Stimulated activated CD4-positive, alpha-beta T cell treated with anti-CD3 and anti-CD28 coated beads, Interleukin-12 subunit alpha, Interleukin-12 subunit beta, amount 100 ng/mL, for 24 hours (primary cell): ENCODE data around the gene FBXO28.

Experiments used
- DNase-seq, 2 experiments: peaks; one replicate each; pipeline ENCODE4 v3.0.0-alpha.2; 2020; ENCODE audit warnings: low read depth in 2 of 2

FBXO28 gene

GRCh38 chr1:224157316-224157715 lies 43.4 kb downstream of the FBXO28 start:
- DNase-seq, result no peak

GRCh38 chr1:224159541-224159940 lies 45.6 kb downstream of the FBXO28 start:
- no peak for DNase-seq

DNA sequence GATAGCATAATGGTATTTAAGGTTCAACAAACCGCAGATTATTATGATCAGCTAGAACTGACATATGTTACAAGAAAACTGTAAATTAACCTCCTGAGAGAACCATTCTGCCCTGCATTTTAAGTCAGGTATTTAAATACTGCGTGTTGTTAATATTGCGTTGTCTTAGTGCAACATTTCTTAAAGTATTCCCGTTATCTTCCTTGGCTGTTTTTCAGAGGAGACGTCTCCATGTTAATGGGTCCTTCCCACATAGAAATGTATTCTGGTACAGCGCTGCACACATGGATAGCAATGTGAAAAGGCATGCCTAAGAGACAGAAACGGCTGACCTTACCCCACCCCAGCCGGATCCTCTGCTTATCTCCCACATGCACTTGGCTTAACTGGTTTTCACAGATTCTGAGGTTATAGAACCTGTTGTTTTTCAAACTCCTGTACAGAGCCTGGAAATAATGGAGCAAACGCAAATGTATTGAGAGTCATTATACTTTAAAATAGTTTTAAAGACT lies 46.3 kb downstream of the FBXO28 start:
- DNase-seq, result no peak

GRCh38 chr1:224162768-224163167 lies 48.9 kb downstream of the FBXO28 start:
- no peak for DNase-seq

GRCh38 chr1:224163311-224163710 lies 49.4 kb downstream of the FBXO28 start:
- no peak for DNase-seq

DNA sequence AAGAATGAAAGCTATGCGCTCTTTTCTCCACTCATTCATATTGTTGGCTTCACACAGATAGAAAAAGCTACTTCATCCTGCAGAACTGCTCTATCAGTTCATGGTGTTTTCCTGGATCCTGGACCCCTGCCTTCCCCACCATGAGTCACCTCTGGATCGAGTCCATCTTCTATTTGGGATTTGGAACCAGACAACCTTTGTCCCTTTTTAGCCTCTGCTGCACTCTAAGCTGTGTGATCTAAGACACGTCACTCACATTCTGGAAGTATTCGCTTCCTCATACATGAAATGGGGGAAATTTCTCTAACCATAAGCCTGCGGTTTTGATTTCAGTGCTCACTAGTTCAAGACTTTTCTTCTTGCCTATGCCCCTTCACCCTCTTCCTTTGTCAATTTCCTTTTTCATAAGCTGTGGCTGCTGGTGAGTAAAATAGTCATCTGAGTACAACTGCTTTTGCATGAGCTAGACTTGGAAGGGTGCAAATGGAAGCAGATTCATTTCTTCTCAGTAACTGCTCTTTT lies 55.0 kb downstream of the FBXO28 start:
- no peak for DNase-seq

DNA sequence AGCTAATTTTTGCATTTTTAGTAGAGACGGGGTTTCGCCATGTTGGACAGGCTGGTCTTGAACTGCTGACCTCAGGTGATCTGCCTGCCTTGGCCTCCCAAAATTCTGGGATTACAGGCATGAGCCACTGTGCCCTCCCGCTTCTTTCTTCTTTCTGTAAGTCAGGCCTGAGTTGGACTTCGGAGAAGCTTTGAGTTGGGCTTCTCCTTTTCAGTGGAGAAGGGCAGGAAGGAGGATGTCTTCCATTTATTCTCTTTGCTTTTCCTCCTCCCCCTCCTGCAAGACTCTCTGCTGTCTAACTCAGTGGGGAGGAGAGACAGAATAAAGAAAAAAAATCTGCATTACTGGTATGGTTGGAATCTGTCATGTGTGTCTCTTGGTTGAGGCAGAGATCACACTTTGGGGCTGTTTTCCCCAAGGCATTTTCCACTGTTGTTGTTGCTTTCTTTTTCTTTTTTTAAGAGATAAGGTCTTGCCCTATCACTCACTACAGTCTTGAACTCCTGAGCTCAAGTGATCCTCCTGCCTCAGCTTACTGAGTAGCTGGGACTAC lies 55.9 kb downstream of the FBXO28 start:
- no peak for DNase-seq

DNA sequence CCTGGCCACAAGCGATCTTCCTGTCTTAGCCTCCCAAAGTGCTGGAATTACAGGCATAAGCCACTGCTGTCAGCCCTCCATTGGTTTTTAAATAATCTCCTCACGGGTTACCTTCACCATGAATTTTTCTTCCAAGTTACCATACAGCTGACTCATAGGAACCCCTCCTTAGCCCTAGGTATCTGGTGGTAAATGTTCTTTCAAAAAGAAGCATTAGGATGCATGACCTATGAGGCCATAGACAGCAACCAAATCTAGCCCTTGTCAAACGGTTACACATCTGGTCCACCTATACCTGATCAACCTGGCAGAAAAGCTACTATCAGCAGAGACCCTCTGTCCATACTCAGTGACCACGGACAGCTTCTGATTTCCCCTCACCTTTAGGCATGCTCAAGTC lies 56.4 kb downstream of the FBXO28 start:
- no peak for DNase-seq

DNA sequence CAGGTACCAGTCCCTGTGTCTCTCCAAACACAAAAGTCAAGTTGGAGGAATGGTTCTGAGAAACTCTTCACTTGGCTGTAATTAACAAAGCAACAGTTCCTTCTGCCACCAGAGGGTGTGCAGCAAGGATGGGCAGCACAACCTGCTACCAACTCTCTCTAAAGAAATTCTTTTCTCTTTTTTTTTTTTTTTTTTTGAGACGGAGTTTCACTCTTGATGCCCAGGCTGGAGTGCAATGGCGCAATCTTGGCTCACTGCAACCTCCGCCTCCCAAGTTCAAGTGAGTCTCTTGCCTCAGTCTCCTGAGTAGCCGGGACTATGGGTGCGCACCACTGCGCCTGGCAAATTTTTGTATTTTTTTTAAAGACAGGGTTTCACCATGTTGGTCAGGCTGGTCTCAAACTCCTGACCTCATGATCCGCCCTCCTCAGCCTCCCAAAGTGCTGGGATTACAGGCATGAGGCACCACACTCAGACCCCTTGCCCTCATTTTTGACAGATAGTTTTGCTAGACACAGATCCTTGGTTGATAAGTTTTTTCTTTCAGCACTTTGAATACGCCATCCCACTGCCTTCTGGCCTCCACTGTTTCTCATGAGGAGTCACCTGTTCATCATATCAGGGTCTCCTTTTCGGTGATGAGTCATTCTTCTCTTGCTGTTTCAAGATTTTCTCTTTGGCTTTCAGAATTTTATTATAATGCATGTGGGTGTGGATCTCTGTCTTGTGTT lies 57.0 kb downstream of the FBXO28 start:
- DNase-seq, result no peak

GRCh38 chr1:224172229-224172628 lies 58.3 kb downstream of the FBXO28 start:
- DNase-seq, result no peak

GRCh38 chr1:224173523-224173922 lies 59.6 kb downstream of the FBXO28 start:
- DNase-seq, result no peak

DNA sequence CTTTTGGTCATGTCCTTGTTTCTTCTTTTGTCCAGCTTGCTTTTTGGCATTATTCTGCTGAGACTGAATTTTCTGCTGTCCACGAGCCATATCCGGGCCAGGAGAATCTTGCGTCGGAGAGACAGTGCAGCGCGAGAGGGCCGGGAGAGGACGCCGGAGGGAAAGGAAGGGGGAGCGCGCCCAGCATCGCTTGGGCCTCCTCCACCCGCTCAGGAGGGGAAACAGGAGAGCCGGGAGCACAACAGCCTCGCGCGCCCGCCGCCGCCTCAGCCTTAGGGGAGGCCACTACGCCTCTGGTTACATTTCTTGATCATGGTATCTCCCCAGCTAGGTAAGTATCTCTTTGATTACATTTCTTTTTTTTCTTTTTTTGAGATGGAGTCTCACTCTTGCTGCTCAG lies 61.7 kb downstream of the FBXO28 start:
- no peak for DNase-seq

- DNase-seq, result no peak
Observed at GRCh38 chr1:224177356-224177999, 63.6 kb downstream of the FBXO28 start.

DNA sequence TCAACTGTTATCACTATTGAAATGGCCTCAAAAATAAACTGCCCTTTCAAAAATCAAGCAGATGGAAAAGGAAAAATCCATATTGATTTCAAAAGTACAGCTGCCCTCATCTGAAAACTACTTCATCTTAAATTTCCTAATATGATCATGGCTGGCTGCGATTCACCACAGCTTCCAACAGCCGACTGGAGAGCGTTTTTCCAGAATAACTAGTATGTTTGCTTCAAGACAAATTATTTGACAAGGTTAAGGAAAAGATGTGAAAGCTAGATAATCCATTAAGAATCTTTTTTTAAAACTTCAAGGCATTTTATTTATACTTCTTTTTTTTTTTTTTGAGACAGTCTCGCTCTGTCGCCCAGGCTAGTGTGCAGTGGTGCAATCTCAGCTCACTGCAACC lies 65.0 kb downstream of the FBXO28 start:
- DNase-seq, result no peak

DNA sequence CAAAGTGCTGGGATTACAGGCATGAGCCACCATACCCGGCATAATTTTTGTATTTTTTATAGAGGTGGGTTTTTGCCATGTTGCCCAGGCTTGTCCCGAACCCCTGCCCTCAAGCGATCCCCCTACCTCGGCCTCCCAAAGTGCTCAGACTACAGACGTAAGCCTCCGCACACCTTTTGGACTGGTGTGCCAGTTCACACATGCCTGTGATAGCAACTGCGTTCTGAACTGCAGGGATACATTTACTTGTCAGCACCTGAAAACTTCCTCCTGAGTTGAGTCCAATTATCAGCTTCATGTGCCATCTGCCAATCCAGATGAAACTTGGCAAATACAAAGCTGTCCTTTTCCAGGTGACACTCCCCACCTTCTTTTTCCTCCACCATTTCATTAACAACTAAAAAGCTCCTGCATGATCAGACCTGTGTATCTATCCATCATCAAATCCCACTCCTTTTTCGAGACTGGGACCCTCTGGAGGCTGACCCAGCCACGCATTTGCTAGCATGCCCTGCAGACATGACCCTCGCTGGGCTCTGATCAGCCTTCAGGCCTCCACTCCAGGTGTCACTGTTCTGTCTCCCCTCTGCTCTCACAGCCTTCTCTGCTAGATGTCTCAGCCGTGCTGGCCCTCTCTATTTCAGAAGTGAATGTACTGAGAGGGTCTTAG lies 67.0 kb downstream of the FBXO28 start:
- no peak for DNase-seq

DNA sequence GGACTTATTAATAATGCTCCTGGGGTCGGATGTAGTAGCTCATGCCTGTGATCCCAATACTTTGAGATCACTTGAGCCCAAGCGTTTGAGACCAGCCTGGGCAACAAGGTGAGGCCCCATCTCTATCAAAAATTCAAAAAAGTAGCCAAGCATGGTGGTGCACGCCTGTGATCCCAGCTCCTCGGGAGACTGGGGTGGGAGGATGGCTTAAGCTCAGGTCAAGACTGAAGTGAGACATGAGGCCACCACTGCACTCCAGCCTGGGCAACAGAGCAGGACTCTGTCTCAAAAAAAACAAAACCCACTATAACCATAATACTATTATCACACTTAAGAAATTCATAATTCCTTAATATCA lies 67.5 kb downstream of the FBXO28 start:
- DNase-seq, result no peak

DNA sequence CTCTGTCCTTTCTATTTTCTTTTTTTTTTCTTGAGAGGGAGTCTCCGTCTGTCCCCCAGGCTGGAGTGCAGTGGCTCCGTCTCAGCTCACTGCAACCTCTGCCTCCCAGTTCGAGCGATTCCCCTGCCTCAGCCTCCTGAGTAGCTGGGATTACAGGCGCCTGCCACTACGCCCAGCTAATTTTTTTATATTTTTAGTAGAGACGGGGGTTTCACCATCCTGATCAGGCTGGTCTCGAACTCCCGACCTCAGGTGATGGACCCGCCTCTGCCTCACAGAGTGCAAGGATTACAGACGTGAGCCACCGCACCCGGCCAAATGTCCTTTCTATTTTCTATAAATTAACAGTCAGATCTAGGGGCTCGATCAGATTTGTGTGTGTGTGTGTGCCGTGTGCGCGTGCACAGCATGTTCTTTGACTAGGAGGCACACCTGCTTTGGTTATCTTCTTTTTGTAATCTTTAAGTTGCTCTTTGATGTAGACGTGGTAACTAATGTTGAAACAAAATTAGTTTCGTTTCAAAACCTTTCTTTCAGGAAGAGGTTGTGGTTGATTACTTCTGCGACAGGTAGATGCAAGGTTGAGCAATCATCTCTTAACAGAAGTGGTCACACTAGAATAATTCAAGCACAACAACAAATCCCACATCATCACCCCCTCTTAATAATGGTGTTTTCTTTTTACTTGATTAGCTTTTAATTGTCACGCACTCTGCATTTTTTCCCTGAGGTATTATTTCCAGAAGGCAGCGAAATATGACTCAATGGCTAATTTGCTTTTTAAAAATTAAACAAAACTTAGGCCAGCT lies 68.3 kb downstream of the FBXO28 start:
- peak in 1 of 2 experiments; percentile 26 for DNase-seq

DNA sequence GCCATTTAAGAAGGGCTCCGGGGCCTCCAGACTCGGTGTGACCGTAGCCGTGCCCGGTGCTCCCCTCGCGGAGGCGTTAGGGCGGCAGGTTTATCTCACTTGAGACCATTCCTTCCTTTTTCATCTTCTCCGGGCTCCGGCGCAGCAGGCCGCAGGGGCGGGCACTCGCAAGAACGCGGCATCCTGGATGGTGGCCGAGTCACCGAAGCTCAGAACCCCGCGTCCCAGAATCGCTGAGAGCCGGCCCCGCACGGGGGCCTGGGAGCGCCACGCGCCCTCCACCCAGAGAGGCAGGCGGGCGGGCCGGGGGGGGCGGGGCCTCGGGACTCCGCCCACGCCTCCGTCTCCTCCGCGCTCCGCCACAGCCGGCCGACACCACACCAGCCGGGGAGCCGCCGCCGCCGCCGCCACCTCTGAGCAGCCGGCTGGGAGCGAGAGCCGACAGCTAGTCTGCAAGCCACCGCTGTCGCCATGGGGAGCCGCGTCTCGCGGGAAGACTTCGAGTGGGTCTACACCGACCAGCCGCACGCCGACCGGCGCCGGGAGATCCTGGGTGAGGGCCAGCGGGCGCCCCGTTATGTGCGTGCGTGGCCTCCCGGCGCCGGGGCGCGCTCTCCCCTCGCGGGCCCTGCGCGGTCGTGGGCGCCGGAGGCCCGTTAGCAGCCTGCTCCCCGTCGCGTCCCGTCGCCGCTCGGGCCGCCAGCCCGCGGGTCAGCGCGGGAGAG lies 69.1 kb downstream of the FBXO28 start, which contains the start of gene DEGS1:
Gene DEGS1 (plus strand): TSS at position 375 of the 725 bp plus-strand sequence. CDS start 97 bp downstream, at position 472.
- DNase-seq, result peak; percentile 62 to 67

GRCh38 chr1:224183591-224184312 lies 69.8 kb downstream of the FBXO28 start:
- peak; percentile 35 to 61 for DNase-seq

DNA sequence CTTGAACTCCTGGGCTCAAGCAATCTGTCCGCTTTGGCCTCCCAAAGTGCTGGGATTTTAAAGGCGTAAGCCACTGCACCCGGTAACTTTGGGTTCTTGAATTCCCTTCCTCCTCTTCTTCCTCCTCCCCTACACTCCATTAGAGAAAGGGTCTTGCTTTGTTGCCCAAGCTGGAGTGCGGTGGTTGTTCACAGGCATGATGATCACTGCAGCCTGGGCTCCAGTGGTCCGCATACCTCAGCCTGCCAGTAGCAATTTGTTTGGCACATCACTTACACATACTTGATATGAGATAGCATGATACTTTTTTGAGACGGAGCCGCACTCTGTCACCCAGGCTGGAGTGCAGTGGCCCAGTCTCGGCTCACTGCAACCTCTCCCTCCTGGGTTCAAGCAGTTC lies 71.3 kb downstream of the FBXO28 start:
- DNase-seq, result no peak
